Middle frontal gyrus (tissue), 1 donor: ENCODE data around the gene NCAPD3.
"Not testable (repeated sequence)": the region's sequence is repeated elsewhere in the genome, so short reads cannot be mapped to it uniquely, and the experiment has no call there.

ENCODE experiments used
- DNase-seq: peaks from one replicate; pipeline ENCODE4 v3.0.0-alpha.2; 2015; ENCODE audit warnings: low spot score; ENCODE audit errors: extremely low spot score

The NCAPD3 gene

GRCh38 chr11:134228625-134229024 is 4.9 kb upstream of the NCAPD3 start:
- no peak for DNase-seq

- DNase-seq, result no peak
These were observed 3.1 kb upstream of the NCAPD3 start for GRCh38 chr11:134226806-134227325.

DNA sequence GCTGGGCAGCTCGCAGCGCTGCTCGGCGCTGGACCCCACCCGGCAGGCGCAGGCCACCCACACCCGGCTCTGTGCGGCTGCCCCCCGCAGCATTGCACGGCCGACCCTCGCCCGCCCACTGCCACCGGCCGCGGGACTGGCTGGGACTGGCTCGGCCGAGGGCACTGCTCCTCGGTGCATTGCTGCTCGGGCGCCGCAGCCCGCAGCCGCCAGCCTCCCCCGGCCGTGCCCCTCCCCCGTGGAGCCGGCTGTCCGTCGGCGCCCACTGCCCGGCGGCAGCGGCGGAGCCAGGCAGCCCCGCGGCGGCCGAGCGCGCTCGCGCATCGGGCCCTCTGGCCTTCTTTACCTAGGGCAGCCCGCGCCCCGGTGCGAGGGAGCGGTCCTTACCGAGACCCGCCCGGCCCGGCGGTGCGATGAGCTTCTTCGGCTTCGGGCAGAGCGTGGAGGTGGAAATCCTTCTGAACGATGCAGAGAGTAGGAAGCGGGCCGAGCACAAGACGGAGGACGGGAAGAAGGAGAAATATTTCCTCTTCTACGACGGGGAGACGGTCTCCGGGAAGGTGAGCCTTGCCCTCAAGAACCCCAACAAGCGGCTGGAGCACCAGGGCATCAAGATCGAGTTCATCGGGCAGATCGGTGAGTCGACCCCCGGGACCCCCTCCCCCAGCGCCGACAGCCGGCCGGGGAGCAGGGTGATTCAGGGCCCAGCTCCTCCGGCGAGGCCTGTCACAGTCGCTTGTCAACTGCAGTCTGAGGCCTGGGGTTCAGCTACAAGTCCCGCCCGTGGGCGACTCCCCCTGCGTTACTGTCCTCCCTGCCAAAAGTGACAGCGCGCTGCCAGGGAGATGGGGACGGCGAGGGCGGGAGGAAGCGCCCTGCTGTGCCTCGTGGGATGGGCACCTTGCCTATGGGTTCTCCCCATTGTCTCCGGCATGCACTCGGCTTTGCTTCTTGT is 1.2 kb upstream of the NCAPD3 start:
- peak; percentile 31 for DNase-seq

- DNase-seq, result no peak
These were observed 646 bp downstream of the NCAPD3 start for GRCh38 chr11:134223121-134223520.

- DNase-seq, result no peak
These were observed 7.0 kb downstream of the NCAPD3 start for GRCh38 chr11:134216816-134217215.

DNA sequence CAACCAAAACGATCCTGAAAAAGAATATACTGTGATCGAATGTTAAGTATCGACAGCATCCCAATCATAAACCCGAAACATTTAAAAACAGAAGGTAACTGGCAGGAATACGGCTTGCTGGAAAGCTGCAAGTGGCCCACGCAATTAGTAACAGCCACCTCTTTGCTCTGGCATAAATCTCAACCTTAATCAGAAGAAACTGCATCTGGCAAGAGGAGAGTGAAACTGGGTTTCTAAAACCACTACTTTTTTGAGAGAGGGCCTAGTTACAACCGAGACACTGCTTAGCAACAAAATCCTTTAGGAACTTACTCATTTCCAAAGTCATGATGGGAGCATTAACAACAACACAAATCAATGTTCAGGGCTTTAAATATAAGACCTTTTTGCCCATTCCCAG is 7.9 kb downstream of the NCAPD3 start:
- DNase-seq, result no peak

DNA sequence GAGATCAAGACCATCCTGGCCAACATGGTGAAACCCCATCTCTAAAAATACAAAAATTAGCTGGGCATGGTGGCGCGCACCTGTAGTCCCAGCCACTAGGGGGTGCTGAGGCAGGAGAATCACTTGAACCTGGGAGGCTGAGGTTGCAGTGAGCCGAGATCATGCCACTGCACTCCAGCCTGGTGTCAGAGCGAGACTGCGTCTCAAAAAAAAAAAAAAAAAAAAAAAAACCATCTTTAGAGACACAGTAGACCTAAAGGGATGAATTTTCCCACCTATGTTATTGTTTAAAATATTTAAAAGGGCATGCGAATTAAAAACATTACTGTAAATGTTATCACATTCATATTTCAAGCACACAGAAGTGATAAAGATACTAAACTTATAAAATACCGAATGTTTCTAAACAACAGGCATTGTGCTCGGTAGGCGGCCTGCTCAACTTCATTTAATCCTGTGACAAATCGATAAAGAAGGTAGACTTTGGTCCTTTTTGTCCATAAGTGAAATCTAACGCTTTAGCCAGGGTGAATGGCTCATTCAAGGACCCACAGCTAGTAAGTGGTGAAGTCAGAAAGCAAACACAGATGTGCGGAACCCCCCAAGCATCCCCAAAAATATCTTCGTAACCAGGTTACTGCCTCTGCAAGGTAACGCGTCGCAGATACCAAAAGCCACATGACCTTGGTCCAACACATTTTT is 16.1 kb downstream of the NCAPD3 start:
- DNase-seq, result no peak

- no peak for DNase-seq
These were observed 17.6 kb downstream of the NCAPD3 start for GRCh38 chr11:134206185-134206584.

- no peak for DNase-seq
These were observed 18.0 kb downstream of the NCAPD3 start for GRCh38 chr11:134205729-134206128.

- no peak for DNase-seq
These were observed 21.1 kb downstream of the NCAPD3 start for GRCh38 chr11:134202661-134203060.

GRCh38 chr11:134200688-134201087 is 23.1 kb downstream of the NCAPD3 start:
- no peak for DNase-seq

- DNase-seq, result no peak
These were observed 24.2 kb downstream of the NCAPD3 start for GRCh38 chr11:134199531-134199930.

DNA sequence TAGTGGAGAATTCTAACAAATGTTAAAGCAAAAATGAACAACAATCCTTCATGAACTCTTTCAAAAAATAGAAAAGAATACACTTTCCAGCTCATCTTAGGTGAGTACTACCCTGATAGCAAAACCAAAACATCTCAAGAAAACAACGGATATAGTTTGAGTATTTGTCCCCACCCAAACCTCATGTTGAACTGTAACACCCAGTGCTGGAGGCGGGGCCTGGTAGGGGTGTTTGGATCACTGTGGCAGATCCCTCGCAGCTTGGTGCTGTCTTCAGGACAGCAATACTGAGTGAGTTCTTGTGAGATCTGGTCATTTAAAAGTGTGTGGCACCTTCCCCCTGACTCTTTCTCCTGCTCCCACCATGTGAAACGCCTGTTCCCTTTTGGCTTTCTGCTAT is 27.0 kb downstream of the NCAPD3 start:
- no peak for DNase-seq

- not testable (repeated sequence) for DNase-seq
These were observed 35.7 kb downstream of the NCAPD3 start for GRCh38 chr11:134188092-134188491.

DNA sequence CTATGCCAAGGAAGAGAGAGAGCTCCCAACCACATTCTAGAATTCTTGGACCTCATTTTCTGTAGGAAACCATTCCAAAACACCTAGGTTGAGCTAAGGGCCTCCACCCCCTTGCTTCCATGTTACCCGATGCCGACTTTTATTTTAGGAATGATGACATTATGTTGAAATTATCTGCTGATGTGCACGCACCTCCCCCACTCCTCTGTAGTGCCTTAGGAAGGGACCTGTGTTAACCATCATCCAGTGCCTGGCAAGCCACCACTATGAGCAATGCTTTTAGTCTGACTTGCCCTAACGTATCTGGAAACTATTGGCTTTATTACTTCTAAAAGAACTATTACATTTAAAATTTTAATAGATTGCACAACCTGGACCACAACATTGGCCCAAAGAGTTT is 42.1 kb downstream of the NCAPD3 start:
- no peak for DNase-seq

DNA sequence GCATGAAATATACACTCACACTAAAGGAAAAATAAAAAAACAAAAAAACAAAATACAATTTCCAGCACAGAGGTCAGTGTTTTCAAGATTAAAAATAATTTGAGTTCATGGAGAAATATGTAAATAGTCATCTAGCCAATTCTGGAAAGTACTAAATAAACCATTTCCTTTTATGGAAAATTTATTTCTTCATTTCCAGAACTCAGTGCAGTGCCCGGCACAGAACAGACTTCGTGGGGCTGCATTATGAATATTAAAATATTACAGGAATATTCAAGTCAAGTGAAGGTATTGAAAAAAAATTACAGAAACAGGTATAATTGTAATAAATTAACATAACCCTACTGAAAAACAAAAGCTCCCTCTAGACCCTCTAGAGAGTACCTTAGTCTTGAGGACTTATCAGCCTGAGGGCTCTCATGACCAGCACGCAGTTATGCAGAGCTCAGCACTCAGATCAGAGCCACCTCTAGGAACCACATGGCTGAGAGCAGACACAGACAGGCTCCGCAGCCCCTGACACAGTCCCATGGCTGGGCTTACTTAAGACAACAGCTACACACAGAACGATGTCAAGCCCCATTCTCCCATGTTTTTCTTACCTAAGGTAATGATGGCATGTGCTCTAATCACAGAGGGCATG is 45.6 kb downstream of the NCAPD3 start:
- no peak for DNase-seq

- DNase-seq, result no peak
These were observed 47.5 kb downstream of the NCAPD3 start for GRCh38 chr11:134176284-134176683.

- DNase-seq, result no peak
These were observed 50.5 kb downstream of the NCAPD3 start for GRCh38 chr11:134173296-134173695.

- no peak for DNase-seq
These were observed 51.8 kb downstream of the NCAPD3 start for GRCh38 chr11:134171951-134172350.

DNA sequence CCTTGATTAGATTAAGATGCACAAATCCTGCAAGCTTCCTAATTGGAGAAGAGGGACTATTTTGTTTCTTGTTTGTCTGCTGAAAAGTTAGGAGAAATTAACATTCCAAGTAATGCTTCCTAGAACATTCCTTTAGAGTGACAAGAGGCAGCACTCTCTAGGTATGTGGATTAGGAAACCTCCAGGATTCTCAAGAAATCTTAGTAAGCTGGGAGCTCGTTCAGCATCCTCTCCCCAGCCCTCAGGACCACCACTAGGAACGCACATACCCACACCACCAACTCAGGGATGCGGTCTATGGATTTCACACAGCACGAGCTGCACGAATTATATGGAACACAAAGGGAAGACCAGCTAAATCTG is 52.9 kb downstream of the NCAPD3 start:
- no peak for DNase-seq

DNA sequence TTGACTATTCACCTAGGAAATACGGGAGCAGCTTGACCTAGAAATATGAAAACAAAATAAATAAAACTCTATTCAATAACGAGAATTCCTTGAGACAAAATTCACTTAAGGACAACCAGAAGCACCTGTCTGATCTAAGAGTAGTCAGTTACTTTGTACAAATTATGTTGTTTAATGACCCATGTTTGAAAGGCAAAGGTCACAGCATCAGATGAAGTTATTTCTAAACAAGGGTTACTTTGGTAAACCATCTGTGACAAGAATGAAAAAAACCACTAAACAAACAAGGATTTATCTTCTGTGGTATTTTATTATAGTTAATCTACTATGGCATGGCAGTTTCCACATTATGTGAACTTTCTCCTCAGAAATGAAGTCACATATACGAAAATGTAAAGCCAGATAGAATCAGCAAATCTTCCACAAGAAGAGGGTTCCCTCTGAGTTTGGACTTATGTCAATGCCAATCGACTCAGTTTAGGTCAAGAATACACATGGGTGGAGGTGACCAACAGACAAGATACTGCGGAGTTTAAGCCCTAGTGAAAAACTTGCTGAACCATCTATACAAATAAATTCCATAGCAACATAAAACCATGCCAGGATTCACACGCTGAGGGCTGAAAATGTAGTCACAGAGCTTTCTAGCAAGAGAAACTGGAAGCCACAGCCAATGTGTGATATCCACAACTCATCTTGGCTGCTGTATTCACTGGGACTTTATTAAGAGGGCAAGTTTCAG is 53.4 kb downstream of the NCAPD3 start:
- DNase-seq, result no peak
